BE2C (cell line): ENCODE data around the gene EIF3K.

Experiments used
- DNase-seq: peaks from one replicate; pipeline ENCODE4 v3.0.0-alpha.2; 2020
- H3K27me3 ChIP-seq: fragments of 250-450 bp; sonication (Bioruptor Pico); 2 replicates; pipeline ENCODE4 v1.5.1; 2020; ENCODE audit warnings: mild to moderate bottlenecking
- H3K36me3 ChIP-seq: fragments of 250-450 bp; sonication (Bioruptor Pico); 2 replicates; pipeline ENCODE4 v1.5.1; 2020; ENCODE audit warnings: mild to moderate bottlenecking
- H3K4me1 ChIP-seq: fragments of 250-450 bp; sonication (Bioruptor Pico); 2 replicates; pipeline ENCODE4 v1.5.1; 2020
- H3K4me3 ChIP-seq: 2 replicates; pipeline ENCODE4 v1.5.1; 2011; ENCODE audit warnings: low read depth, low read length
- H3K9me3 ChIP-seq: fragments of 250-450 bp; sonication (Bioruptor Pico); 2 replicates; pipeline ENCODE4 v1.5.1; 2020
- TF ChIP-seq, protein P1 (sequence below): IDR thresholded peaks from 2 replicates; pipeline ENCODE4 v1.5.1; 2012; ENCODE audit warnings: mild to moderate bottlenecking, low read depth, low read length

EIF3K gene

DNA sequence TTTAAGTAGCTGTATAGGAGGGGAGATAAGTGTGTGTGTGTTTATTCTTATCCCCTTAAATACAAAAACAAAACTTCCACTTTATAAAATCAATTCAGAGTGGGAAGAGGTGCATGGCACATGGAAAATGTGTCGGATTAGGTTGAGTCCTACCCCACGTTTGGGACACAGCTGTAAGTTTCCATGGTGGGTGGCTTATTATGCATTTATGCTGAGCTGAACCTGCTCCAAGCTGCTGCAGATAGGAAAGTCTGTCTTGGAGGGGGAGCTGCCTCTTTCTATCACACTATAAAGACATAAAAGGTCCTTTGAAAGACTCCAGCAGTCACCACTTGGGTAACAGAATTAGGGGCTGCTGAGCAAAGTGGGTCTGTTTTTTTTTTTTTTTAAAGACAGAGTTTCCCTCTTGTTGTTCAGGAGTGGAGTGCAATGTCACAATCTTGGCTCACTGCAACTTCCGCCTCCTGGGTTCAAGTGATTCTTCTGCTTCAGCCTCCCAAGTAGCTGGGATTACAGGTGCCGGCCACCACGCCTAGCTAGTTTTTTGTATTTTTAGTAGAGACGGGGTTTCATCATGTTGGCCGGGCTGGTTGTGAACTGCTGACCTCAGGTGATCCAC lies 43.7 kb downstream of the EIF3K start:
- TF ChIP-seq, protein P1, sequence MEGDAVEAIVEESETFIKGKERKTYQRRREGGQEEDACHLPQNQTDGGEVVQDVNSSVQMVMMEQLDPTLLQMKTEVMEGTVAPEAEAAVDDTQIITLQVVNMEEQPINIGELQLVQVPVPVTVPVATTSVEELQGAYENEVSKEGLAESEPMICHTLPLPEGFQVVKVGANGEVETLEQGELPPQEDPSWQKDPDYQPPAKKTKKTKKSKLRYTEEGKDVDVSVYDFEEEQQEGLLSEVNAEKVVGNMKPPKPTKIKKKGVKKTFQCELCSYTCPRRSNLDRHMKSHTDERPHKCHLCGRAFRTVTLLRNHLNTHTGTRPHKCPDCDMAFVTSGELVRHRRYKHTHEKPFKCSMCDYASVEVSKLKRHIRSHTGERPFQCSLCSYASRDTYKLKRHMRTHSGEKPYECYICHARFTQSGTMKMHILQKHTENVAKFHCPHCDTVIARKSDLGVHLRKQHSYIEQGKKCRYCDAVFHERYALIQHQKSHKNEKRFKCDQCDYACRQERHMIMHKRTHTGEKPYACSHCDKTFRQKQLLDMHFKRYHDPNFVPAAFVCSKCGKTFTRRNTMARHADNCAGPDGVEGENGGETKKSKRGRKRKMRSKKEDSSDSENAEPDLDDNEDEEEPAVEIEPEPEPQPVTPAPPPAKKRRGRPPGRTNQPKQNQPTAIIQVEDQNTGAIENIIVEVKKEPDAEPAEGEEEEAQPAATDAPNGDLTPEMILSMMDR, result no peak
- H3K4me1 ChIP-seq, result peaks cover 5% of the 10 kb centered on the region
- H3K27me3 ChIP-seq, result no peaks in the 10 kb centered on the region
- no peak for DNase-seq
- H3K9me3 ChIP-seq, result no peaks in the 10 kb centered on the region
- peaks cover 3% of the 10 kb centered on the region for H3K36me3 ChIP-seq
- H3K4me3 ChIP-seq, result no peak overlapping the region

DNA sequence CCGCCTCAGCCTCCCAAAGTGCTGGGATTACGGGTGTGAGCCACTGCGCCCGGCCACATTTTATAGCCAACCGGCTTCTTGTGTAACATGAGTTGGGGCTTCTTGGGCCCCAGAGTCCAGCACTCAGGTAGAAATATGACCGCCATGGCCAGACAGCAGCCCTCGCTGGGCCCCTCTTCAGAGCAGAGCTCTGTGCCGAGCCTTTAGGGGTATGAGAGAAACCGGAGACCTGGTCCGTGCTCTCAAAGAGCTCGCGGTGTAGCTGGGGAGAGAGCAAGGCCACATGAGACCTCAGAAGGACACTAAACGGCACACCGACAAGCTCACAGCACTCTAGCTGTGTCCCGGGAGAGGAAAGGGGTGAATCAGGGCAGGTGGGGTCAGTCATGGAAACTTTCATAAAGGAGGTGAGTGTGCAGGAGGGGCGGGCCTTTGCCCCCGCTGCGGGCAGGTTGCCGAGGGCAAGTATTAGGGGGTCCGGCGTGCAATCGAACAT lies 44.2 kb downstream of the EIF3K start:
- TF ChIP-seq, protein P1, result no peak
- Histone ChIP-seq H3K9me3 (no peaks in the 10 kb centered on the region), H3K4me1 (peaks cover 5% of the 10 kb centered on the region), H3K36me3 (peaks cover 3% of the 10 kb centered on the region), H3K4me3 (no peak overlapping the region), H3K27me3 (no peaks in the 10 kb centered on the region)
- DNase-seq, result no peak

DNA sequence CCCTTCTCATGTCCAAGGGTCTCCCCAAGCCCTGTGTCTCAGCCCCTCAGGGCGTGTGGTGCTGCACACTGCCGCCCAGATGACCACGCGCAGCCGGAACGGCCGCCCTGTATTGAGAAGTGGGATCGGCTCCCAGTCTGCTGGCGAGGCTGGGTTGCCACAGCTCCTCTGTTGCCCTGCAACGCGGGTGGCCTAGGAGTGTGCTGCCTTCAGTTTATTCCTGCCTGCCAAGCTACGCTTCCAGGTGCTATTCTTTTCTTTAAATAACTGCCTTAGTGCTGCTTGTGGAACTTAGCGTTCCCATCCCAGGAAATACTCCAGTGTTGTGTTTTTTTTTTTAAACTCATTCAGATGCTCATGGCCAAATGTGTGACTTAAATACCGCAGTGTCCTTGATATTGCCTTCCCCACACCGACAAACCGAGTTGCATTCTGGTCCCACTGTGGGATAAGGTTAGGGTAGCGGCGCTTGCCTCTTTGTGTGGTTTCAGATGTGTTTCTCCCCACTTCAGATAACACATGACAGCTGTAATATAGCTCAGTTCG lies 45.0 kb downstream of the EIF3K start:
- Histone ChIP-seq H3K36me3 (peaks cover 7% of the 10 kb centered on the region), H3K9me3 (no peaks in the 10 kb centered on the region), H3K4me3 (no peak overlapping the region), H3K4me1 (peaks cover 5% of the 10 kb centered on the region), H3K27me3 (no peaks in the 10 kb centered on the region)
- TF ChIP-seq, protein P1, result no peak
- DNase-seq, result no peak

DNA sequence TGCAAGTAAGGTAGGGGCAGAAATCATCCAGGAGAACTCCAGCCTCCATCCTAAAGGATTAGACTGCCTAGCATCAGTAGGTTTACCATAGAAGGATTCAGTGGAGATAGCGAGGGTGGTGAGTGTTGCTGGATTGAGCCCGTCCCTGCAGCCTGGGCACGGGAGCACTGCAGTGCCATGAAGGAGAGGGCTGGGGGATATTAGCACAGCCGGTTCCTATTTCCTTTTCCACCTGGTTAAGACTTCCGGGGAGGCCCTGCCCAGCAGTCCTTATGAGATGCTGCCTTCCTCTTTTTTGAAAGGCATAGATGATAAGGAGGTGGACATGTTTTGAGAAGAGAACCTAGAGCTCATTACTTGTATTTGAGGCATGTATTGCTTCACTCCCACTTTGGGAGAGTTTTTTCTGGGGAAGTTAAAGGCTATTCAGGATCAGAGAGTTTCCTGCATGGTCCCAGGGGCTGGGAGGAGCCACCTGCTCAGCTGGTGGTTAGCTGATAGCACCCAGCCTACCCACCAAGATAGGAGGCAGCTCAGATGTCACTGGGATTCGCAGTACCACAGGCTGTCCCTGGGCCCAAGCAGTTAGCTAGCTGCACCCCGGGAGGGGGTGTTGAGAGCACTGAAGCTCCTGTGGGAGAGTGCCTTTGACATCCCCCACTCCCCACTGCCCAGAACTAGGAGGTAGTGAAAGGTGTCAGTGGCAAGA lies 45.7 kb downstream of the EIF3K start:
- Histone ChIP-seq H3K4me3 (no peak overlapping the region), H3K4me1 (peaks cover 5% of the 10 kb centered on the region), H3K9me3 (no peaks in the 10 kb centered on the region), H3K36me3 (peaks cover 9% of the 10 kb centered on the region), H3K27me3 (no peaks in the 10 kb centered on the region)
- no peak for DNase-seq
- TF ChIP-seq, protein P1, result no peak

DNA sequence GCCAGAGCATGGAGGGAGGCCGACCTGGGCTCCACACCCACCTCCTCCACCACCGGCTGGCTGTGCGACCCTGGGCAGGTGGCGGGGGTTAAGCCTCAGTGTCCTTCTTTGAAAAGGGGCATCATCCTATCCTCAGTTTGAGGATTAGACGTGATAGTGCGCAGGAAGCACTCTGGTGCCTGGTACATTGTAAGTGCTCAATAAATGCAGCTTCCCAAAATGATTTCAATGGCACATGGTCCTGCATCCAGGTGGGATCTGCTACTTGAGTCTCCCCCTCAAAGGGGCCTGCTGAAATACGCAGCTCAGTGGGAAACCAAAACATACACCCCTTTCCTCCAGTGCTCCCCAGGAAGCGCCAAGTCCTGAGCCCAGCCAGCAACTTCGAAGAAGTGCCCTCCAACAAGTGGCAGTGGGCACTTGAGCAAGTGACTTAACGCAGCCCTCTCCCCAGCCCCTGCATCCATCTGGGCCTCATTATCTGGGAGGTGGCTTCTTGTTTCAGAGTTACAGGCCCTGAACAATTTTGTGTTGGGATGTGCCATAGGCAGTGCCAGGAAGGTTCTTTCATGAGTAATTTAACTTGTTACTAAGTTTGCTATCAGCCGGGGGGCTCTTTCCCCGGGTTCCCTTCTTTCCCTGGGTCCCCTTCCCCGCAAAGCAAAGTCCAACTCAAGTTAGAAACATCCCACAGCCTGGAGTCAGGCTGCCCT lies 46.4 kb downstream of the EIF3K start:
- Histone ChIP-seq H3K27me3 (no peaks in the 10 kb centered on the region), H3K36me3 (peaks cover 9% of the 10 kb centered on the region), H3K4me3 (no peak overlapping the region), H3K9me3 (no peaks in the 10 kb centered on the region), H3K4me1 (peaks cover 5% of the 10 kb centered on the region)
- TF ChIP-seq, protein P1, result no peak
- no peak for DNase-seq
